OCI-LY7 (cell line): ENCODE results near the gene ITGA7. TPM values are rescaled to one million over a fixed set of nuclear protein-coding genes. Genes with fewer than 3 reads are reported as not detected.

ENCODE experiments used
- BruUV-seq: library from RNA; stranded (reverse); fragments of 400-500 nt; replicated peaks from 2 replicates; lab custom pipeline; 2021; lab: Mats Ljungman, UMichigan
- CTCF ChIA-PET: fragments of 300-600 bp; sonication (Branson Sonifier 250); formaldehyde crosslinking; loops from one replicate; lab custom pipeline; 2022; ENCODE audit warnings: antibody characterized with exemption; ENCODE audit not compliant: unreplicated experiment; lab: Charles Lee
- POLR2A ChIA-PET: fragments of 300-600 bp; sonication (Branson Sonifier 250); formaldehyde crosslinking; loops from one replicate; lab custom pipeline; 2022; ENCODE audit warnings: antibody characterized with exemption; lab: Charles Lee
- DNase-seq: peaks from one replicate; pipeline ENCODE4 v3.0.0-alpha.2; 2015; ENCODE audit warnings: low spot score
- H2AFZ ChIP-seq: fragments of 200-600 bp; sonication (generic), shearing (Covaris generic); 2 replicates; pipeline ENCODE4 v1.6.1; 2014; ENCODE audit warnings: mild to moderate bottlenecking, antibody characterized with exemption, low read length, moderate library complexity
- H3K27ac ChIP-seq: fragments of 200-600 bp; sonication (generic); 2 replicates; pipeline ENCODE4 v1.5.1; 2014; ENCODE audit warnings: mixed run types, low read depth, mild to moderate bottlenecking, moderate library complexity, low read length, inconsistent platforms; ENCODE audit not compliant: poor library complexity, severe bottlenecking
- H3K36me3 ChIP-seq: fragments of 200-600 bp; sonication (generic); 2 replicates; pipeline ENCODE4 v1.6.1; 2014; ENCODE audit warnings: mild to moderate bottlenecking, antibody characterized with exemption, low read length, moderate library complexity, mixed read lengths; ENCODE audit not compliant: insufficient read depth
- H3K4me1 ChIP-seq: fragments of 200-600 bp; sonication (generic); 2 replicates; pipeline ENCODE4 v1.5.1; 2014; ENCODE audit warnings: mild to moderate bottlenecking, low read length; ENCODE audit not compliant: insufficient read depth, poor library complexity, severe bottlenecking
- H3K4me2 ChIP-seq: fragments of 200-600 bp; sonication (generic); 2 replicates; pipeline ENCODE4 v1.6.1; 2014; ENCODE audit warnings: mild to moderate bottlenecking, low read length
- H3K4me3 ChIP-seq: fragments of 200-600 bp; sonication (generic); 2 replicates; pipeline ENCODE4 v1.5.1; 2014; ENCODE audit warnings: mild to moderate bottlenecking, low read depth, low read length; ENCODE audit not compliant: poor library complexity, severe bottlenecking
- H3K79me2 ChIP-seq: fragments of 200-600 bp; sonication (generic); 2 replicates; pipeline ENCODE4 v1.6.1; 2016; ENCODE audit warnings: low read depth, mild to moderate bottlenecking, low read length, moderate library complexity, mixed read lengths; ENCODE audit not compliant: insufficient read depth
- H3K9me2 ChIP-seq: fragments of 200-600 bp; sonication (generic); 2 replicates; pipeline ENCODE4 v1.6.1; 2016; ENCODE audit warnings: mild to moderate bottlenecking, low read length, mixed read lengths; ENCODE audit not compliant: insufficient read depth
- H3K9me3 ChIP-seq: fragments of 200-600 bp; sonication (generic); 2 replicates; pipeline ENCODE4 v1.6.1; 2014; ENCODE audit warnings: mild to moderate bottlenecking, mixed run types, low read length, mixed read lengths
- H4K20me1 ChIP-seq: fragments of 200-600 bp; sonication (generic); 2 replicates; pipeline ENCODE4 v1.6.1; 2014; ENCODE audit warnings: mild to moderate bottlenecking, antibody characterized with exemption, low read length, moderate library complexity, mixed read lengths; ENCODE audit not compliant: insufficient read depth
- CTCF ChIP-seq: fragments of 200-600 bp; sonication (generic); conservative IDR thresholded peaks from 2 replicates; pipeline ENCODE4 v1.5.1; 2014; ENCODE audit warnings: mild to moderate bottlenecking, antibody characterized with exemption, low read length, moderate library complexity, mixed read lengths
- EZH2phosphoT487 ChIP-seq: fragments of 200-600 bp; sonication (generic); IDR thresholded peaks from 2 replicates; pipeline ENCODE4 v1.6.1; 2018; ENCODE audit warnings: low read depth, borderline replicate concordance, mild to moderate bottlenecking, mixed run types, antibody characterized with exemption, low read length, moderate library complexity, mixed read lengths
- intact Hi-C: fragments of 100-400 bp; cut with micrococcal nuclease; formaldehyde crosslinking; loops from one replicate; pipeline ENCODE4 v1.10.0; 2022; ENCODE audit not compliant: unreplicated experiment
- total RNA-seq, 2 experiments: library from RNA; depleted of rRNA in 1 of 2; stranded (reverse); fragments of >200 nt in 1 of 2; shearing (Covaris generic) in 1 of 2; gene quantifications; 2 replicates each; pipeline ENCODE4 v1.2.3, GENCODE V29; 2014 to 2022

ITGA7 gene
- total RNA-seq, 2 experiments from 2014 or later: 1.5 to 4.0 TPM

DNA sequence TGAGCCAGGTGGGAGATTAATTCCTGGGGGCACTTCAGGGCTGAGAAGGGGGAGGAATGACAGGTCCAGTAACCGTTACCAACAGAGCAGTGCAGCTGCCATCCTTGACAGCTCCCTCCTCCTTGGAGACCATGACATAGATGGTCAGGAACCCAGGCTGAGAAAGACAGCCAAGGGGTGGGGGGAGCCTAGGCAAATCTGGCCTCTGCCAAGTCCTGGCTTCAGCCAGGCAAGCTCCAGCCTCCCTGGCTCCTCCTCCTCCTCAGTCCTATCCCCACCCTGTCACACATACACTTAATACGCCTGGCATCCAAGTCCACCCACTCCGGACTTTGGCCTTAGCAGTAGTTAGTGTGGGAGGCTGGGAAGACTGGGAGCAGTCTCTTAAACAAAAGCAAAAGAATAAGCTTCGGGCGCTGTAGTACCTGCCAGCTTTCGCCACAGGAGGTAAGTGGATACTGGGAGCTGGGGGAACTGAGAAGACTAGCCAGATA is 12.4 kb upstream of the ITGA7 start, which contains the start of gene RDH5:
RDH5 (plus strand) TSS at position 323 of the 494 bp plus-strand sequence. CDS start 792 bp downstream, outside the sequence.
- H3K4me1 ChIP-seq: peaks cover 31% of the 10 kb centered on the region
- intact Hi-C loops: no loop called here
- H3K4me3 ChIP-seq: no peak within 1 kb of the TSS
- no peaks in the 10 kb centered on the region for H4K20me1 ChIP-seq
- POLR2A ChIA-PET: interaction anchor here (1.1 kb wide), 1 partner anchor 46 kb away, joined by 4 read pairs; no protein-coding TSS in a partner anchor
- H3K27ac ChIP-seq: no peak within 1 kb of the TSS
- DNase-seq: no peak
- H3K9me3 ChIP-seq: no peaks in the 10 kb centered on the region
- no peaks in the 10 kb centered on the region for H3K9me2 ChIP-seq
- H3K79me2 ChIP-seq: peaks cover 16% of the 10 kb centered on the region; the same call in 1 of the 2 replicates
- TF ChIP-seq EZH2phosphoT487 (no peak), CTCF (no peak)
- BruUV-seq: no TSS peak
- peaks cover 56% of the 10 kb centered on the region for H3K36me3 ChIP-seq
- no peak within 1 kb of the TSS for H3K4me2 ChIP-seq
- H2AFZ ChIP-seq: no peak within 1 kb of the TSS
- CTCF ChIA-PET: interaction anchor here (0.9 kb wide), 2 partner anchors 19 to 63 kb away, joined by 3 read pairs; no protein-coding TSS in a partner anchor

DNA sequence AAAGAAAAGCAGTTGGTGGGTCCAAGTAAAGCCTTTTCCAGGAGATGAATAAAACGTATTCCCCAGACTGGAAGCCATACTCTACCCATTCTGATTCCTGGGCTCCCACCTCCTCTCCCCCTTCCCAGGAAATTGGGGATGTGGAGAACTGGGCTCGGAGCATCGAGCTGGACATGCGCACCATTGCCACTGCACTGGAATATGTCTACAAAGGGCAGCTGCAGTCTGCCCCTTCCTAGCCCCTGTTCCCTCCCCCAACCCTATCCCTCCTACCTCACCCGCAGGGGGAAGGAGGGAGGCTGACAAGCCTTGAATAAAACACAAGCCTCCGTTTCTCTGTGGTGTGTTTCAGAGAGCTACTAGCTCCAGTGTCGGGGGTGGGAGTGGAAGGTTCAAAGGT is 11.7 kb upstream of the ITGA7 start:
- Histone ChIP-seq H4K20me1 (no peaks in the 10 kb centered on the region), H3K9me2 (no peaks in the 10 kb centered on the region), H3K4me2 (no peak overlapping the region), H2AFZ (no peak overlapping the region), H3K27ac (no peak overlapping the region), H3K9me3 (no peaks in the 10 kb centered on the region), H3K4me3 (no peak overlapping the region), H3K36me3 (peaks cover 50% of the 10 kb centered on the region), H3K79me2 (peaks cover 16% of the 10 kb centered on the region; the same call in 1 of the 2 replicates), H3K4me1 (peaks cover 28% of the 10 kb centered on the region)
- BruUV-seq: no TSS peak
- no peak for DNase-seq
- intact Hi-C loops: loop anchor here (5.0 kb wide), 1 partner anchor 47 kb away; no protein-coding TSS in a partner anchor
- CTCF ChIA-PET: interaction anchor here (0.6 to 0.9 kb wide), 3 partner anchors 20 to 471 kb away, joined by 3 to 4 read pairs (median 3); no protein-coding TSS in a partner anchor
- POLR2A ChIA-PET: interaction anchor here (0.7 to 1.1 kb wide), 2 partner anchors 15 to 46 kb away, joined by 4 read pairs; no protein-coding TSS in a partner anchor
- TF ChIP-seq CTCF (no peak), EZH2phosphoT487 (no peak)
